ENCODE results near the gene FGGY.
"Not testable (repeated sequence)": the region's sequence is repeated elsewhere in the genome, so short reads cannot be mapped to it uniquely, and the experiment has no call there.

The FGGY gene

GRCh38 chr1:59528471-59528870, 231.6 kb downstream of the FGGY start:
- no peak for DNase-seq (ENCODE audit: low read depth, low spot score)
- no peak overlapping the region for H3K4me3 ChIP-seq (ENCODE audit: low read depth, low read length)
- CTCF ChIA-PET, result interaction anchor here (2.2 kb wide), 1 partner anchor 171 kb away, joined by 6 read pairs; no protein-coding TSS in a partner anchor
- POLR2A ChIA-PET, result no interaction called here
- TF ChIP-seq, protein P1, sequence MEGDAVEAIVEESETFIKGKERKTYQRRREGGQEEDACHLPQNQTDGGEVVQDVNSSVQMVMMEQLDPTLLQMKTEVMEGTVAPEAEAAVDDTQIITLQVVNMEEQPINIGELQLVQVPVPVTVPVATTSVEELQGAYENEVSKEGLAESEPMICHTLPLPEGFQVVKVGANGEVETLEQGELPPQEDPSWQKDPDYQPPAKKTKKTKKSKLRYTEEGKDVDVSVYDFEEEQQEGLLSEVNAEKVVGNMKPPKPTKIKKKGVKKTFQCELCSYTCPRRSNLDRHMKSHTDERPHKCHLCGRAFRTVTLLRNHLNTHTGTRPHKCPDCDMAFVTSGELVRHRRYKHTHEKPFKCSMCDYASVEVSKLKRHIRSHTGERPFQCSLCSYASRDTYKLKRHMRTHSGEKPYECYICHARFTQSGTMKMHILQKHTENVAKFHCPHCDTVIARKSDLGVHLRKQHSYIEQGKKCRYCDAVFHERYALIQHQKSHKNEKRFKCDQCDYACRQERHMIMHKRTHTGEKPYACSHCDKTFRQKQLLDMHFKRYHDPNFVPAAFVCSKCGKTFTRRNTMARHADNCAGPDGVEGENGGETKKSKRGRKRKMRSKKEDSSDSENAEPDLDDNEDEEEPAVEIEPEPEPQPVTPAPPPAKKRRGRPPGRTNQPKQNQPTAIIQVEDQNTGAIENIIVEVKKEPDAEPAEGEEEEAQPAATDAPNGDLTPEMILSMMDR (IDR thresholded peaks at IDR 0.05; ENCODE audit: insufficient read depth, low read length, missing control alignments), result no peak

DNA sequence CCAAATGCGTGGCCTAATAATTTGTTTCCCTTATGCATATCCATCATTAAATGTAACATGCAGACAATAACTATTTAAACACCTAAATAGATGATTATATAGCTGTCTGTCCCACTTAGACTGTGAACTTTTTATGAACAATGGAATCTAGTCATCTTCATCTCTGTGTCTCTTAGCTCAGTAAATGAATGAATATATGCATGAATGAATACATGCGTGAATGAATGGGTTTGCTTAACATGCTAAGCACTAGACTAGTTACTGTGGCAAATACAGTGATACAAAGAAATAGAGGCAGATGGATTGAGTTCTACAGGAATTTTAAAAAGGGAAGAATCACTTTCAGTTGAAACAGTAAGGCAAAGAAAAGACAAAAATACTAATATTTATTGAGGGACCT, 232.0 kb downstream of the FGGY start:
- TF ChIP-seq, protein P1 (IDR thresholded peaks at IDR 0.05; ENCODE audit: insufficient read depth, low read length, missing control alignments), result no peak
- no peak overlapping the region for H3K4me3 ChIP-seq (ENCODE audit: low read depth, low read length)
- CTCF ChIA-PET, result interaction anchor here (2.2 kb wide), 1 partner anchor 170 kb away, joined by 6 read pairs; no protein-coding TSS in a partner anchor
- POLR2A ChIA-PET, result no interaction called here
- no peak for DNase-seq (ENCODE audit: low read depth, low spot score)

GRCh38 chr1:59530119-59530518, 233.2 kb downstream of the FGGY start:
- CTCF ChIA-PET, result interaction anchor here (1.0 to 2.2 kb wide), 2 partner anchors 10 to 169 kb away, joined by 3 to 6 read pairs; no protein-coding TSS in a partner anchor
- no peak for DNase-seq (ENCODE audit: low read depth, low spot score)
- TF ChIP-seq, protein P1 (IDR thresholded peaks at IDR 0.05; ENCODE audit: insufficient read depth, low read length, missing control alignments), result no peak
- POLR2A ChIA-PET, result no interaction called here
- no peak overlapping the region for H3K4me3 ChIP-seq (ENCODE audit: low read depth, low read length)

DNA sequence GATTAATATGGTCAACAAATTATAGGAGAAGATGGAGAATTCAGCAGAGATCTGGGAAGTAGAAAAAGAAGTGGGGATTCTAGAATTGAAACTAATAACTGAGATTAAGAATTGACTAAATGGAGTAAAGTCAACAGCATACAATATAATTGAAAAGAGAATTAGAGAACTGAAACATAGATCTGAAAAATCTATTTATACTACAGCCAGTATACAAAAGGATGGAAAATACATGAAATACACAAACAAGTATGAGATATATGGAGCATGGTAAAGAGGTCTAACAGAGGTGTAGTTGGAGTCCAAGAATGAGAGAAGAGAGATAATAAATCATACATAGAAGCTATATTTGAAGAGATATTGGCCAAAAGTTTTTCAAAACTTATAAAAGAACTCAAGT, 235.2 kb downstream of the FGGY start:
- no peak overlapping the region for H3K4me3 ChIP-seq (ENCODE audit: low read depth, low read length)
- ChIA-PET CTCF (no interaction called here), POLR2A (no interaction called here)
- no peak for DNase-seq (ENCODE audit: low read depth, low spot score)
- TF ChIP-seq, protein P1 (IDR thresholded peaks at IDR 0.05; ENCODE audit: insufficient read depth, low read length, missing control alignments), result no peak

GRCh38 chr1:59538476-59538875, 241.6 kb downstream of the FGGY start:
- POLR2A ChIA-PET; DNase-seq (ENCODE audit: low read depth, low spot score); H3K4me3 ChIP-seq (ENCODE audit: low read depth, low read length); CTCF ChIA-PET: not testable (repeated sequence)

DNA sequence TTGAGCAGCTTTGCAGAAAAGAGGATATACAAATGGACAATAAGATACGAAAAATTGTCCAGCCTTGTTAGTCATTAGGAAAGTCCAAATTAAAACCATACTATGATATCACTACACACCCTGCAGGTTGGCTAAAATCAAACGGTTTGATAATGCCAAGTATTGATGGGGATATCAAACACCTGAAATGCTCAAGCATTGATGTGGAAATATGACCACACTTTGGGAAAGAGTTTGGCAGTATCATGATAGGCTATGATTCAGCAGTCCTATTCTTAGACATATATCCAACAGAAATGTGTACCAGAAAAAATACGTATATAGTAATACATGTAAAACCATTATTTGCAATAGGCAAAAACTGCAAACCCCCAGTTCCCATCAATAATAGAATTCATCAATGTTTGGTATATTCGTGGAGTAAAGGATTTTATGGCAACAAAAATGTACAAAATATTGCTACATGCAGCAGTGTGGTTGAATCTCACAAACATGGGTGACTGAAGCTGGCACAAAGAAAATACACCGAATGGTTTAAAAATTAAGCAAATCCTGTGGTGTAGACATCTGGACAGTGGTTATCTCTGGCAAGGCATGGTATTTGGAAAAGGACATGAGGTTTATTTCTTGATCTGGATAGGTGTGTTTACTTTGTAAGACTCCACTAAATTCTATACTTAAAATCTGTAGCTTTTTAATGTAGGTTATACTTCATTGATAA, 243.2 kb downstream of the FGGY start:
- ChIA-PET POLR2A (no interaction called here), CTCF (no interaction called here)
- no peak overlapping the region for H3K4me3 ChIP-seq (ENCODE audit: low read depth, low read length)
- TF ChIP-seq, protein P1 (IDR thresholded peaks at IDR 0.05; ENCODE audit: insufficient read depth, low read length, missing control alignments), result no peak
- no peak for DNase-seq (ENCODE audit: low read depth, low spot score)

- TF ChIP-seq, protein P1 (IDR thresholded peaks at IDR 0.05; ENCODE audit: insufficient read depth, low read length, missing control alignments), result no peak
- no peak overlapping the region for H3K4me3 ChIP-seq (ENCODE audit: low read depth, low read length)
- POLR2A ChIA-PET, result no interaction called here
- CTCF ChIA-PET, result interaction anchor here (0.6 kb wide), 1 partner anchor 21 kb away, joined by 6 read pairs; no protein-coding TSS in a partner anchor
- no peak for DNase-seq (ENCODE audit: low read depth, low spot score)
Measured at GRCh38 chr1:59541161-59541560, 244.3 kb downstream of the FGGY start.

Measured in AG04449 (cell line).